ENCODE data around the gene RASSF4.

RASSF4 gene

GRCh38 chr10:44988957-44989585, 29.5 kb downstream of the RASSF4 start:
- no peak for DNase-seq (ENCODE audit: low spot score)

- DNase-seq (ENCODE audit: low spot score) = no peak
These were observed 30.1 kb downstream of the RASSF4 start for GRCh38 chr10:44989597-44990301.

- no peak for DNase-seq (ENCODE audit: low spot score)
These were observed 30.7 kb downstream of the RASSF4 start for GRCh38 chr10:44990302-44990655.

GRCh38 chr10:44990965-44991364, 31.4 kb downstream of the RASSF4 start:
- DNase-seq (ENCODE audit: low spot score) = no peak

- no peak for DNase-seq (ENCODE audit: low spot score)
These were observed 32.0 kb downstream of the RASSF4 start for GRCh38 chr10:44991571-44991970.

- no peak for DNase-seq (ENCODE audit: low spot score)
These were observed 32.6 kb downstream of the RASSF4 start for GRCh38 chr10:44992070-44992731.

GRCh38 chr10:44992732-44993225, 33.2 kb downstream of the RASSF4 start:
- no peak for DNase-seq (ENCODE audit: low spot score)

GRCh38 chr10:44993226-44993921, 33.8 kb downstream of the RASSF4 start:
- no peak for DNase-seq (ENCODE audit: low spot score)

- DNase-seq (ENCODE audit: low spot score) = no peak
These were observed 34.5 kb downstream of the RASSF4 start for GRCh38 chr10:44993922-44994751.

- no peak for DNase-seq (ENCODE audit: low spot score)
These were observed 35.3 kb downstream of the RASSF4 start for GRCh38 chr10:44994752-44995530.

GRCh38 chr10:44995581-44995913, 35.9 kb downstream of the RASSF4 start:
- no peak for DNase-seq (ENCODE audit: low spot score)

GRCh38 chr10:44995914-44996669, 36.5 kb downstream of the RASSF4 start:
- DNase-seq (ENCODE audit: low spot score) = no peak

- no peak for DNase-seq (ENCODE audit: low spot score)
These were observed 37.6 kb downstream of the RASSF4 start for GRCh38 chr10:44997105-44997748.

GRCh38 chr10:44998146-44998631, 38.6 kb downstream of the RASSF4 start:
- DNase-seq (ENCODE audit: low spot score) = no peak

- no peak for DNase-seq (ENCODE audit: low spot score)
These were observed 40.6 kb downstream of the RASSF4 start for GRCh38 chr10:45000138-45000751.

- DNase-seq (ENCODE audit: low spot score) = peak; percentile 73
These were observed 41.3 kb downstream of the RASSF4 start, which contains the start of gene ZNF22 for GRCh38 chr10:45000752-45001380. ZNF22 (plus strand) TSS chr10:45000923; CDS start chr10:45003369, 2,446 bp downstream.

- peak; percentile 44 for DNase-seq (ENCODE audit: low spot score)
These were observed 42.0 kb downstream of the RASSF4 start for GRCh38 chr10:45001381-45002148.

All from CD4-positive, alpha-beta T cell treated with Interleukin-15 for 4 hours (primary cell).